HG03442 (cell line): ENCODE results near the gene BAIAP2L2.
"Not testable (repeated sequence)": the region's sequence is repeated elsewhere in the genome, so short reads cannot be mapped to it uniquely, and the experiment has no call there.

Experiments
- ATAC-seq: cut with Tn5 transposase; IDR thresholded peaks from one replicate; pipeline ENCODE4 v1.9.1; 2021; ENCODE audit warnings: mild to moderate bottlenecking, moderate library complexity; ENCODE audit not compliant: unreplicated experiment

Gene BAIAP2L2, protein sequence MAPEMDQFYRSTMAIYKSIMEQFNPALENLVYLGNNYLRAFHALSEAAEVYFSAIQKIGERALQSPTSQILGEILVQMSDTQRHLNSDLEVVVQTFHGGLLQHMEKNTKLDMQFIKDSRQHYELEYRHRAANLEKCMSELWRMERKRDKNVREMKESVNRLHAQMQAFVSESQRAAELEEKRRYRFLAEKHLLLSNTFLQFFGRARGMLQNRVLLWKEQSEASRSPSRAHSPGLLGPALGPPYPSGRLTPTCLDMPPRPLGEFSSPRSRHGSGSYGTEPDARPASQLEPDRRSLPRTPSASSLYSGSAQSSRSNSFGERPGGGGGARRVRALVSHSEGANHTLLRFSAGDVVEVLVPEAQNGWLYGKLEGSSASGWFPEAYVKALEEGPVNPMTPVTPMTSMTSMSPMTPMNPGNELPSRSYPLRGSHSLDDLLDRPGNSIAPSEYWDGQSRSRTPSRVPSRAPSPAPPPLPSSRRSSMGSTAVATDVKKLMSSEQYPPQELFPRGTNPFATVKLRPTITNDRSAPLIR

DNA sequence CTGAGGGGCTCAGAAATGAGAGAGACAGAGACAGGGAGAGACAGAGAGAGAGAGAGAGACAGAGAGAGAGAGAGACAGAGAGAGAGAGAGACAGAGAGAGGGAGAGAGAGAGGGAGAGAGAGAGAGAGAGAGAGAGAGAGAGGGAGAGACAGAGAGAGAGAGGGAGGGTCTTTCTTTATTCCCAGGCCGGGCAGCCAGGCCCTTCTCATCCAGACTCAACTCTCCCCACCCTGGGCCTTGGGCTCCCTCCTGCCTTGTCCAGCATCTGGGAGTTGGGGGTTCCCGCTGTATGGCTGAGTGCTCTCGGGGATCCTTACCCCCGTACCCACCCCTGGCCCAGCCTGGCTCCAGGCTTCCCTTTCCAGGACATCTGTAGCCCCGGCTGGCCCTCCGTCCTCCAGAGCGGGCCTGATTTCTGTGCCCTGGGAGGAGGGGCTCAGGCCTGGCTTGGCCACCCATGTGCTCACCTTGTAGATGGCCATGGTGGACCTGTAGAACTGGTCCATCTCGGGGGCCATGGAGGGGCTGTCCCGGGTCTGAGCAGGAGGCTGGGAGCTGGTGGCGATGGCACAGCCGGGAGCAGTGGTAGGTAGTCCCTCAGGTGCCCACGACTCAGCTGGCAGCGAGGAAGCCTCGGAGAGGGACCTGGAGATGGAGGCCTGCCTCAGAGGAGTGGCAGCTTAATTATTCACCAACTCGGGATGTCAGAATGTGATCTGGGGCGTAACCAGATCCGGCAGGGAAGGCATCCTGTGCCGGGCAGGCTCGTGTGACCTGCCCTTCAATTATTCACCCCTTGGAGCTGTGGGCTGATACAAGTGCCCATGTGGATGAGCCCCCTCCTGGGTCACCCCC, at the start of gene BAIAP2L2:
Gene BAIAP2L2 (minus strand): TSS at position 677 of the 855 bp plus-strand sequence. CDS start 159 bp downstream, at position 518.
- no peak for ATAC-seq

DNA sequence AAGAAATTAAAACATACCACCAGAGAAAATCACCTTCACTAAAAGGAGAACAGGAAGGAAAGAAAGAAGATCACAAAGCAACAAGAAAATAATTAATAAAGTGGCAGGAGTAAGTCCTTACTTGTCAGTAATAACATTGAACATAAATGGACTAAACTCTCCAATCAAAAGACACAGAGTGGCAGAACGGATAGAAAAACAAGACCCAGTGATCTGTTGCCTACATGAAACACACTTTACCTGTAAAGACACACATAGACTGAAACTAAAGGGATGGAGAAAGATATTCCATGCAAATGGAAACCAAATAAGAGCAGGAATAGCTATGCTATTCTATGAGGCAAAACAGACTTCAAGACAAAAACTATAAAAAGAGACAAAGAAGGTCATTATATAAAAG, 45.2 kb upstream of the BAIAP2L2 start:
- no peak for ATAC-seq

DNA sequence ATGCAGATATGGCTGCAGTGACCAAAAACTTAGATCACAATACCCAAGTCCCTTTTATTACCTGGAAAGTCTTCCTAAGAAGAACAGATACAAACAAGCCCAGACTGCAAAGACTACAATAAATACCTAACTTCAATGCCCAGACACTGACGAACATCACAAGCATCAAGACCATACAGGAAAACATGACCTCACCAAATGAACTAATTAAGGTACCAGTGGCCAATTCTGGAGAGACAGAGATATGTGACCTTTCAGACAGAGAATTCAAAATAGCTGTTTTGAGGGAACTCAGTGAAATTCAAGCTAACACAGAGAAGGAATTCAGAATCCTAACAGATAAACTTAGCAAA, 44.1 kb upstream of the BAIAP2L2 start:
- ATAC-seq, result not testable (repeated sequence)

DNA sequence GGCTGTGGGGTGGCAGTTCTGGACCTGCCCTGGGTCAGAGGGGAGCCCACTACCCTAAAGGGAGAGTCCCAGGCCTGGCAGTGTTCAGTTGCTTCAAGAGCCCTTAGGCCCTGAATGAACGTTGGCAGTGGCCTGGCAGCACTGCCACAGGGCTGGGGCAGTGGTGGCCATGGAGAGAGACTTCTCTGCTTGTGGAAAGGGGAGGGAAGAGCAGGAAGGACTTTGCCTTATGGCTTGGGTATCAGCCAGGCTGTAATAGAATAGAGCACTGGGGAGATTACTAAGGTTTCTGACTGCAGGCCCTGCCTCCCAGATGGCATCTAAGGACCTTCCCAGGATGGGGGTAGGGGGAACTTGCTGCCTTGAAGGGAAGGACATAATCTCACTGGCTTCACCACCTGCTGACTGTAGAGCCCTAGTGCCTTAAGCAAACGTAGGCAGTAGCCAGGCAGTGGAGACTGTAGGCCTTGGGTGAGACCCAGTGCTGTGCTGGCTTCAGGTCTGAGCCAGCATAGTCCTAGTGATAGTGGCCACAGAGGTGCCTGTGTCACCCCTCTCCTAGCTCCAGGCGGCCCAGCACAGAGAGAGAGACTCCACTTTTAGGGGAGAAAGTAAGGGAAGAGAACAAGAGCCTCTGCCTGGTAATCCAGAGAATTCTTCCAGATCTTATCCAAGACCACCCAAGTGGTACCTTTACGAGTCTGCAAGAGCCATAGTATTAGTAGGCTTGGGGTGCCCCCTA, 43.5 kb upstream of the BAIAP2L2 start:
- ATAC-seq, result no peak

DNA sequence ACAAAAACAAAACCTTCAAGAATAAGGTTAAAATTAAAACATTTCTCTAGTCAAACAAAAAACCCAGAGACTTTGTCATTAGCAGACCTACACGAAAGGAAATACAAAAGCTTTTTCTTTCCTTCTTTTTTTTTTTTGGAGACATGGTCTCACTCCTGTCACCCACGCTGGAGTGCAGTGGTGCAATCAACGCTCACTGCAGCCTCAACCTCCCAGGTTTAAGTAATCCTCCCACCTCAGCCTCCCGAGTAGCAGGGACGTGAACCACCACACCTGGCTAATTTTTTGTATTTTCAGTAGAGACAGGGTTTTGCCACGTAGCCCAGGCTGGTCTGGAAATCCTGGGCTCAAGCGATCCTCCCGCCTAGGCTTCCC, 40.6 kb upstream of the BAIAP2L2 start:
- no peak for ATAC-seq

DNA sequence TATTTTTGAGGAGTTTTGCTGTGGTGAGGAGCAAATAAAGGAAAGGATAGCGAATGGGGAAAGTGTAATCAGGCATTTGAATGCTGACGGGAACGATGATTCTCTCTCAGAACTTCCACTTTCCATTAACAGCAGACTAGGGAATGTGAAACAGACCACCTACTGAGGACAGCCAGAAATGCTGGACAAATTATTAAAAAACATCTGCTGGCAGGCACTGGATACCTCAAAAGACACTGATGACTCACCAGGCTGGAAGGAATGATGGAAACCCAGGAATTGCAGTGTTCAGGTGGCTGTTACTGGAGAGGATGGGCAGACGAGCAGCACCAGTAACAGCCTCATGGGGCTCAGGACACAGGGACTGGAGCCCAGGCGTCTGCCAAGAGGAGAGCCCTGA, 37.8 kb upstream of the BAIAP2L2 start:
- no peak for ATAC-seq

DNA sequence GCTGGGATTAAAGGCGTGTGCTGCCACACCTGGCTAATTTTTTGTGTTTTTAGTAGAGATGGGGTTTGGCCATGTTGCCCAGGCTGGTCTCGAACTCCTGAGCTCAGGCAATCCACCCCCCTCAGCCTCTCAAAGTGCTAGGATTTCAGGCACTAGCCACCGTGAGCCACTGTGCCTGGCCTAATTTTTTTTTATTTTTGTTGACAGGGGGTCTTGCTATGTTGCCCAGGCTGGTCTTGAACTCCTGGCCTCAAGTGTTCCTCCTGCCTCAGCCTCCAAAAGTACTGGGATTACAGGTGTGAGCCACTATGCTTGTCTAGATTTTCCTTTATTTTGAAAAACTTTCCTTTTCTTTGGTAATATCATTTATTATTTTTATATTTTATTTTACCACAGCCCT, 35.7 kb upstream of the BAIAP2L2 start:
- not testable (repeated sequence) for ATAC-seq

DNA sequence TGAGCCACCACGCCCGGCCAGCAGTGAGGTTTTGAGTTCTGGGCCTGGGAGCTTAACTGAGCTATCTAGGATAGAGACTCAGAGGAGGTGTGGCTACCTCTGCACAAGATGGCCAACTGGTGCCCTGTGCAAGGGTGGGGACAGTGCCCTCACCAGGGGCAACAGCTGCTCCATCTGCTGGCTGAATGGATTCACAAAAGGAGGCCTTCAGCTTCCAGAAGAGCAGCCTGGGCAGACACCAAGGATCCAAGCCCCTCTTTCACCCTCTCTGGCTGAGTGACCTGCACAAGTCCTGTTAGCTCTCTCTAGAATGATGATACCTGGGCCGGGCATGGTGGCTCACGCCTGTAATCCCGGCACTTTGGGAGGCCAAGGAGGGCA, 33.5 kb upstream of the BAIAP2L2 start:
- ATAC-seq, result no peak

DNA sequence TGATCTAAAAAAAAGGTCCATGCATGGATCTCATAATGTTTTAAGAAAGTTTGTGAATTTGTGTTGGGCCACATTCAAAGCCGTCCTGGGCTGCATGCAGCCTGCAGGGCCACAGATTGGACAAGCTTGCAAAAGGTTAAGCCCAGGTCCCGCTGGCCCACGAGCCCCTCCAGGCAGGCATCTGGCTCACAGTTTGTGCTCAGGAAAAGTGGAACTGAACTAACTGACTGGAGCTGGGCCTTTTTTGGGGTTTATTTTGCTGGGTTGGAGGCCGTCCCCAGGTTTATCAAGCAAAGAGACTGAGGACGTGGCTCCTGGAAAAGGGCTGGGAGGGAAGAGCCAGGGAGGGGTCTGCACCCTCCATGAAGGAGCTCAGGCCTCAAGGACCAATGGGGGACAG, 32.1 kb upstream of the BAIAP2L2 start:
- no peak for ATAC-seq

DNA sequence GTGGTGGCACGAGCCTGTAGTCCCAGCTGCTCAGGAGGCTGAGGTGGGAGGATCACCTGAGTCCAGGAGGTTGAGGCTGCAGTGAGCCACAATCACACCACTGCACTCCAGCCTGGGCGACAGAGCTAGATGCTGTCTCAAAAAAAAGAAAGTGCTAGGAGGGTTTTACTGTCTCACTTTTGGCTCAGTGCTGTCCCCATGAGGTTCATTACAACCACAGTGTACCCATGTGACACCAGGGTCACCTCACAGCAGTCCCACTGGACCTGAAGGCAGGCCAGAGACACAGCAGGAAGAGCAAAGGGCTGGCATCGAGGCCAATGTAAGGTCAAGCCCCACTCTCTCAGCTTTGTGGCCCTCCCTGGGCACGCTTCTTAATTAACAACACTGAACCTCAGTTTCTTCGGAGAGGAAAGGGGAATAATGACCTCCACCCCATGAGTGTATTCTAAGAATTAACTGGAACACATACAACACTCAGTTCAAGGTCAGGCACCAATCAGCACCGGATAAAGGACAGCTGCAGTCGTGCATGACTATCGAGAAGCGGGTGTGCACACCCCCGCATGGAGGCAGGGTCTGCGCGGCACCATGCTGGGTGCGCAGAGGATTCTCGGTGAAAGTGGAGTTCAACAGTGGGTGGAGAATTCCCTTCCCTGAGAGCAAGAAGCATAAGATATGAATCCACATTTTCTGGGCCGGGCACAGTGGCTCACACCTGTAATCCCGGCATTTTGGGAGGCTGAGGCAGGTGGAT, 30.9 kb upstream of the BAIAP2L2 start:
- ATAC-seq, result no peak

DNA sequence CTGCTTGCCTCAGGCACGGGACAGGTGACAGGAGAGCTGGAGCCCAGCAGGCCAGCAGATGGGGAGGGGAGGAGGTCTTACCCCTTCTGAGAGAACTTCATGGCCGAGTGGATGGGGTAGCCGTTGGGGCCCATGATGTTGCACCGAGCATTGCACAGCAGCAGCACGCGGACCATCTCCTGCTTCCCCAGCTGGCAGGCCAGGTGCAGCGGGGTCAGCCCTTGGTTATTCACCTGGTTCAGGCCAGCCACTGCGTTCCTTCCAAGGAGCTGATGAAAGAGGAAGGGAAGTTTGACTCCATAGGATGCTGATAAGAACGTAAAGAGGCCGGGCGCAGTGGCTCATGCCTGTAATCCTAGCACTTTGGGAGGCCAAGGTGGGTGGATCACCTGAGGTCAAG, 29.4 kb upstream of the BAIAP2L2 start:
- no peak for ATAC-seq

DNA sequence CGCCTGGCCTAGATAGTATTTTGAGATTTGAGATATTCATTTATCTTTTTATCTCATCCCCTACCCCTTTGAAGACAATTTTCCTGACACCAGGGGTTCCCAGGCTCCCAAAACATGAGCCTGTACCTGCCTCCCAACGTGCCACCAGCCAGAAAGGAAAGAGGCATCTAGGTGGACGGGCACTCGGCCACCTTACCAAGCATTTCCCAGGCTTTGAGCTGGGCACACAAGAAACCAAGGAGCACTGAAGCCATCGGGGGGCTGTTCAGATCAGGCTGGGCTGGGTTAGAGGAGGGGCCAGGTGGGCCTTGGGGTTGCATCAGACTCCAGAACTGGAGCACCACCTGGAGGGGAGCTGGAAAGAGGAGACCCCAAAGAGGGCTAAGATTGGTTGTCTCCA, 28.5 kb upstream of the BAIAP2L2 start:
- no peak for ATAC-seq

DNA sequence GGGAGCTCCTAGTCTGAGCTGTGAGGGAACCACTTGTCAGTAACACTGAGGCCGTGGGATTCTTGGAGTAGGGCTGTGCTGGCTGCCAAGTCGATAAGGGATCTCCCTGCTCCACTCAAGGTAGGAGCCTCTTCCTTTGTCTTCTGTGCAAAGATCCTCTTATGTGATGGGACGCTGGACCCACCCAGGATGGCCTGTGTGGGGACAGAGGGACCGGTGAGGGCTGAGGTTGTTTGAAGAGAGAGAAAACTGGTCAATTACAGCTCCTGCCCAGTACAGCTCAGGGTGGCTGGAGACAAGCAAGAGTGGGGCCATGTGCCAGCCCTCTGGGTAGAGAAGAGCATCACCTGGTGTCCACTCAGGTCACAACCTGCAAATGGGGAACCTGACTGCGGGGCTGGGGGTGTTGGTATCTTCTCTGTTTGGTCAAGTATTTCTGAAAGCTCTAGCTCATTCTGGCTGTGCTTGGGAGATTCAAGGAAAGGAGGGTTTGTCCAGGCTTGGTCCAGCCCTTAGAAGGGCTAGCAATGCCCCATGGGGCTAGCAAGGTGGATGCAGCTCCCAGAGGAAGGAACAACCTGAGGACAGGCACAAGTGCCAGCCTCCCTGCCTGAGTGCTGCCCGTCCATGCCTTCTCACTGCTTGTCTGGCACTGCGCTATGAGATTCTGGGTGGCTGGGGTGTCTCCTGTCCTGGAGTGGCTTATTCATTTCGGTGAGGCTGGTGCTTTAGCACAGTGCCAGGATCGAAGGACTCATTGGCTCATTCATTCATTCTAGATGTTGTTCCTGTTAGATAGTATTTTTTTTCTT, 27.6 kb upstream of the BAIAP2L2 start:
- no peak for ATAC-seq

DNA sequence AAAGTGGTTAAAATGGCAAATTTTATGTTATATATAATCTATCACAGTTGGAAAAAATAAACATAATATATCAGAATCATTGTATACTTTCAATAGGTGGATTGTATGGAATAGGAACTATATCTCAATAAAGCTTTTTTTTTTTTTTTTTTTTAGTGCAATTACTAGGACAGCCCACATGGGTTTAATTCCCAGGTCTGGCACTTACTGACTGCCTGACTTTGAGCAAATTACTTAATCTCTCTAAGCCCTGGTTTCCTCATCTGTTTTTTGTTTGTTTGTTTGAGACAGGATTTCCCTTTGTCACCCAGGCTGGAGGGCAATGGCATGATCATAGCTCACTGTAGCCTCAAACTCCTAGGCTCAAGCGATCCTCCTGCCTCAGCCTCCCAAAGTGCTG, 26.1 kb upstream of the BAIAP2L2 start:
- no peak for ATAC-seq

DNA sequence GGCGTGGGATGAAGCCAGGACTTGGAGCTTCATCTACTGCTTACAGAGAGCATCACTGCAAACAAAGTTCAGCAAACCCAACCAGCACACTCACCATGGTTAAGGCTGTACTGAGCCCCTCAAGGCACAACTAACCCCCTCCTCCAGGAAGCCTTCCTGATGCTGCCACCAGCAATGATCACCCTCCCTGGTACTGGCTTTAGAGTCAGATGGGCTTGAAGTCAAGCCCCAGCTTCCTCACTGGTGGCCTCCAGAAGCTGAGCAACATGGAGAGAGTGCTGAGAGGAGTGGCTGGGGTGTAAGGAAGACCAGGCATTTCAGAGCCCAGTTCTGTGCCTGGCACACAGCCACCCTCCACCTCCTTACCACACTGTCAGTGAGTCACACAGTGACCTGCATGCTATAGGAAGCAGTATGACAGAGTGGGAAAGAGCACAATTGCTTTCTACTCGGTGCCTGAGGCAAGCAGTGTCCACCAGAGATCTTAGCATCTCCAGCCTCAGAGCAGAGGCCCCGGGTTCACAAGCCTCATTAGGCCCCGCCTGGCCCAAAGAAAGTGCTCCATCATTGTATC, 24.7 kb upstream of the BAIAP2L2 start:
- no peak for ATAC-seq

DNA sequence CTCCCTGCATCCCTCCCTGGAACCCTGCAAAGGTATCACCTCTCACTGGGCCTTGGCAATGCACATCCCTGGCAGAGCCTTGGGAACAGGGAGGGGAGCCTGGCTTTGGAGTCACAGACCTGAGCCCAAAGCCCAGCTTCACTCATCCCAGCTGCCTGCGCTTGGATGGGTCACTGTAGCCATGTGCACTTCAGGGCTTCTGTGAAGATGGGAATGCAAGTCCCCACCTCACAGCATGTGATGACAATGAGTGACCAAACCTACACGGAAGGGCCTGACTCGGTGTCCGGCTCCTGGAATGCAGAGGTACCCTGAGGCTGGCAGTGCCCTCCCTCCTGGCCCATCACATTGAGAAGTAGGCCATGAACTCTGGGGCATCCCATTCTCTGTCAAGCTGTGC, 22.8 kb upstream of the BAIAP2L2 start:
- no peak for ATAC-seq

DNA sequence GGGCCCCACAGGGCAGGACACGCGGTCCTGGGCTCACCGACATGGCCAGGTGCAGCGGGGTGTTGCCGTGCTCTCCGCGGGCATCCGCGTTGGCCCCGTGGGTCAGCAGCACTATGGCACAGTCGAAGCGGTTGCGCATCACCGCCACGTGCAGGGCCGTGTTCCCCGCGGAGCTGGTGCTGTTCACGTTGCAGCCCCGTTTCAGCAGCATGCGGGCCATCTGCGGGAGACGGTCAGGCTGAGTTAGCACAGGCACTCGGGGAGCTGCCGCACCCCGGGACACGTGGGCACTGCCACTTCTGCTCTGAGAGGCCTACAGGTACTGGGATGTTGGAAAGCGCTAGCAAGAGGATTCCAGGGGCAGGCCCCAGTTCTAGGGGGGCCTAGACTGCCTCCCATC, 22.3 kb upstream of the BAIAP2L2 start:
- no peak for ATAC-seq

DNA sequence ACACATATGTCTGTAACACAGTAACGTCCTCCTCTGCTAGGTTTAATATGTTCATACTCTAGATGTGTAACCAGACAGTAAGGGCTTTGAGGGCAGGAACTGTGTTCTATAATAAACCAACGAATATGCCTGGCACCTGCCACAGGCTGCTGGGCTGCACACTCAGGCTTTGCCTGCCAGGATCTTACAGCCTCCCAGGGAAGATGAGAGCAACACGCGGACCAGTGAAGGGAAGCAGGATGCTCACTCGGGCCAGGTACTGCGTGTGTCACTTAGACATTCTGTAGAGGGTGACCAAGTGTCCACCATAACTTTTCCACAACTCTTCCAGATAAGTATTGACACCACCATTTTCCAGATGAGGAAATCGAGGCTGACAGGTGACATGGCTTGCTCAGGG, 21.7 kb upstream of the BAIAP2L2 start:
- no peak for ATAC-seq

DNA sequence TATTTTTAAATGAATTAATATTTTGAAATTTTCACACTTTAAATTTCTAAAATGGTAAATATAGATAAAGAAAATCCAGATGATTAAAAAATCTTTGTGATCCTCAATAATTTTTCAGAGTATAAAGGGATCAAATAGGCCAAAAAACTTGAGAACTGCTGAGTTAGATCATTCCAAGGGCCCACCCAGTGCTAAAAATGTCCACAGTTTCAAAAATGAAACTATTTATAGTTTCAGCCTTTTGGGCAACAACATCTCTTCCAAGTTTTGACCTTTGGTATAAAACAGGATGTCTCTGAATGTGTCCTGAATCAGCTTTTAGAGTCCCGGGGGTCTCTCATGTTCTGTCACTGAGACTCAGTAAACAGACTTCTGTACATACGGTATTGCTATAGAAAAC, 20.9 kb upstream of the BAIAP2L2 start:
- ATAC-seq, result no peak
